AG04449 (cell line): ENCODE data around the gene PSMG4.

Experiments
- CTCF ChIA-PET: fragments of 350-600 bp; formaldehyde crosslinking; extraction: SDS; loops from one replicate; lab custom pipeline; 2021; ENCODE audit warnings: antibody characterized with exemption; lab: Yijun Ruan, JAX
- POLR2A ChIA-PET: fragments of 400-600, 350-600 bp; formaldehyde crosslinking; extraction: SDS; loops from one replicate; lab custom pipeline; 2020; ENCODE audit warnings: antibody characterized with exemption, inconsistent platforms; lab: Yijun Ruan, JAX
- DNase-seq: peaks from one replicate; pipeline ENCODE4 v3.0.0-alpha.2; 2010; ENCODE audit warnings: low read depth, low spot score
- H3K4me3 ChIP-seq: 2 replicates; pipeline ENCODE4 v1.5.1; 2011; ENCODE audit warnings: low read depth, mild to moderate bottlenecking, control low read depth, low read length
- TF ChIP-seq, protein P1 (sequence below): IDR thresholded peaks from one replicate; pipeline ENCODE4 v1.5.1; 2011; ENCODE audit warnings: mild to moderate bottlenecking, moderate library complexity, low read length, control low read depth, inconsistent platforms; ENCODE audit not compliant: insufficient read depth; ENCODE audit errors: missing control alignments

PSMG4 gene

GRCh38 chr6:3281631-3282475 lies 23.1 kb downstream of the PSMG4 start:
- ChIA-PET POLR2A (interaction anchor here (0.5 to 1.0 kb wide), 3 partner anchors 30 to 742 kb away, joined by 3 to 4 read pairs (median 3); no protein-coding TSS in a partner anchor), CTCF (interaction anchor here (0.6 to 11.7 kb wide), 26 partner anchors 8 to 727 kb away, joined by 3 to 263 read pairs (median 4); no protein-coding TSS in a partner anchor)
- TF ChIP-seq, protein P1, sequence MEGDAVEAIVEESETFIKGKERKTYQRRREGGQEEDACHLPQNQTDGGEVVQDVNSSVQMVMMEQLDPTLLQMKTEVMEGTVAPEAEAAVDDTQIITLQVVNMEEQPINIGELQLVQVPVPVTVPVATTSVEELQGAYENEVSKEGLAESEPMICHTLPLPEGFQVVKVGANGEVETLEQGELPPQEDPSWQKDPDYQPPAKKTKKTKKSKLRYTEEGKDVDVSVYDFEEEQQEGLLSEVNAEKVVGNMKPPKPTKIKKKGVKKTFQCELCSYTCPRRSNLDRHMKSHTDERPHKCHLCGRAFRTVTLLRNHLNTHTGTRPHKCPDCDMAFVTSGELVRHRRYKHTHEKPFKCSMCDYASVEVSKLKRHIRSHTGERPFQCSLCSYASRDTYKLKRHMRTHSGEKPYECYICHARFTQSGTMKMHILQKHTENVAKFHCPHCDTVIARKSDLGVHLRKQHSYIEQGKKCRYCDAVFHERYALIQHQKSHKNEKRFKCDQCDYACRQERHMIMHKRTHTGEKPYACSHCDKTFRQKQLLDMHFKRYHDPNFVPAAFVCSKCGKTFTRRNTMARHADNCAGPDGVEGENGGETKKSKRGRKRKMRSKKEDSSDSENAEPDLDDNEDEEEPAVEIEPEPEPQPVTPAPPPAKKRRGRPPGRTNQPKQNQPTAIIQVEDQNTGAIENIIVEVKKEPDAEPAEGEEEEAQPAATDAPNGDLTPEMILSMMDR, result no peak
- no peak overlapping the region for H3K4me3 ChIP-seq
- peak; percentile 37 for DNase-seq

DNA sequence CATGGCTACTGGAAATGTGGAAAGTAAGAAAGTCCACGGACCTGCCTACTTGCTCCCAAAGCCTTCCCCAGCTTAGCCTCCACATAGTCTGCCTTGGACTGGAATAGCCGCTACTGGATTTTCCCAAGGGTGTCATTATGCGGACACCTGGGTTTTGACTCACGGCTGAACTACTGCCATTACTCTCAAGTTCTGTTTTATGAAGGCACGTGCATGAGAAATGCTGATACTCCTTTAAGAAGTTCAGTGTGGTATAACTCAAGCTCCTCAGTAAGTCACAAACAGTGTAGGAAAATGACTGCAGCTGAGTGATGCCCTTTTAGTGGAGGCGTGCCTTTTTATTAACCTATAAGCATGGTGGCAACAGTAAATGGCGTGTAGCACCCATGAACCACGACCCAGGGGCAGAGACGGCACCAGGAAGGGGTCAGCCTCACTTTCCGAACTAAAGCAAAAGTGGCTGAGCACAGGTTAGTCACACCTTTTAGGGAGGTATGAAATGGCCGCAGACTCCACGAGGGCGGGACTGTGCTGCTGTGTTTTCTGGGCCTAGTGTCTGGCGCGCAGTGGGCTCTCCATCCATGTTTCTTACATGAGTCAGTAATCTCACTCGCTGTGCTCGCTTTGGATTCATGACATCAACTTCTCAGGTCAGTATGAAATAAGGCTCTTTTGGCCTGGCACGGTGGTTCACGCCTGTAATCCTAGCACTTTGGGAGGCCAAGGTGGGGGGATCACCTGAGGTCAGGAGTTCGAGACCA lies 23.9 kb downstream of the PSMG4 start:
- POLR2A ChIA-PET, result interaction anchor here (0.5 to 1.0 kb wide), 3 partner anchors 31 to 741 kb away, joined by 3 to 4 read pairs (median 3); no protein-coding TSS in a partner anchor
- CTCF ChIA-PET, result interaction anchor here (0.8 to 11.7 kb wide), 16 partner anchors 9 to 726 kb away, joined by 3 to 263 read pairs (median 8); no protein-coding TSS in a partner anchor
- TF ChIP-seq, protein P1, result no peak
- H3K4me3 ChIP-seq, result no peak overlapping the region
- no peak for DNase-seq

GRCh38 chr6:3283241-3283640 lies 24.5 kb downstream of the PSMG4 start:
- H3K4me3 ChIP-seq, result no peak overlapping the region
- TF ChIP-seq, protein P1, result no peak
- CTCF ChIA-PET, result interaction anchor here (11.7 kb wide), 1 partner anchor 446 kb away, joined by 263 read pairs; no protein-coding TSS in a partner anchor
- POLR2A ChIA-PET, result no interaction called here
- no peak for DNase-seq

DNA sequence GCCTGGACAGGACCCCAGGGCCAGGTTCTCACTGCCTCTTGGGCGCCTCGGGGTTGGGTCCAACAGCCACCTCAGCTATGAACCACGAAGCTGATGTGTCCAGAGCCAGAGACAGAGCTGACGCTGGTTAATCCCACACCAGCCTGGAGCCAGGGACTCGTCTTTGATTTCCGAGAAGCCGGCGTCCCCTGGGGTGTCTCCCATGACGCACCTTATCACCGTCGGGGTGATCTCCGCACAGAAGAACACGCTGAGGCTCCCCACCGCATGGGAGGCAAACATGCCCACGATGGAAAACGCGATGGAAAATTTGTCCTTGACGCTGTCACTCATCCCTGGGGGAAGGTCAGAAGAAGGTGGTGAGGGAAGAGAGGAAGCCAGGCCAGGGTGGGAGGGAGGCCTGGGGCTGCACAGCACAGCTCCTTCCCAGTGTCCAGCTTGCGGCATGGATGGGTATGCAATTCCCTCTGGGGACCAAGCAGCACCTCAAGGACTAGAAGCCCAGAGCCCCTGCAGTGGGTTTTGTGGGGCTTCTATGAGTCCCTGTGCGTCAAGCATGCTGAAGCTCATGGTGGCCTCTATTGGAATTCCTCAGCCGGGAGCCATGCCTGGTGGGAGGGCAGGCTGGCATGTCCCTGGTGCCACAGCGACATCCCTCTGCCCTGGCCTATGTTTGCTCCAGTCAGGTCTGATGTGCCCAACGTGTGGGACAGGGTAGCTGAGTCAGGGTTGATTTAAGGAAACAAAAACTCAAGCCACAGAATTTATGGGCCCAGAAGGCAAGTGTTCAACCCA lies 25.1 kb downstream of the PSMG4 start:
- H3K4me3 ChIP-seq, result no peak overlapping the region
- ChIA-PET CTCF (interaction anchor here (11.7 kb wide), 1 partner anchor 445 kb away, joined by 263 read pairs; no protein-coding TSS in a partner anchor), POLR2A (no interaction called here)
- DNase-seq, result no peak
- TF ChIP-seq, protein P1, result no peak

- POLR2A ChIA-PET, result no interaction called here
- CTCF ChIA-PET, result interaction anchor here (11.7 kb wide), 1 partner anchor 444 kb away, joined by 263 read pairs; no protein-coding TSS in a partner anchor
- DNase-seq, result no peak
- no peak overlapping the region for H3K4me3 ChIP-seq
- TF ChIP-seq, protein P1, result no peak
These were observed 25.7 kb downstream of the PSMG4 start for GRCh38 chr6:3284436-3284876.
